ENCODE data around the gene NALCN. TPM values are rescaled to one million over a fixed set of nuclear protein-coding genes. Genes with fewer than 3 reads are reported as not detected.
A peak's percentile ranks its signal among the peaks of the same experiment; 100 is the strongest.

Gene NALCN
- total RNA-seq, 1 donor from 2014 or later: 1.1 TPM

DNA sequence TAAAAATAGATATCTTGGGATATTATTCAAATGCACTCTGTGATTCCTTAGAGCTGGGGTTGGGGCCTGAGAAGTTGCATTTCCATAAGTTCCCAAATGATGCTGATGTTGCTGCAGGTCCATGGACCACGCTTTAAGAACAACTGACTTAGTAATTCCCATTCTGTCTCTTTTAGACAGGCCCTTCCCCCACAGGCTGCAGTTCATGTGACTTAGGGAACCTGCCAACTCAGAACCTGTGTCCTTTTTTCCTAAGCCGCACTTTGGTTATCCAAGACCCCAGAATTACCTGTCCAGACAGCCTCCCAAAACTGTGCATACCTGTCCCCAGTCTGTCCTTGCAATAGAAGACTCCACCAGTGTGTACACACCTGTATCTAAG is 34.4 kb upstream of the NALCN start:
- Histone ChIP-seq H3K4me2 (ENCODE audit: low read length) (peak overlapping the region; percentile 70), H2AFZ (ENCODE audit: low read depth, low read length) (no peak overlapping the region), H3K4me3 (ENCODE audit: insufficient read depth, low read depth, low read length) (no peak overlapping the region), H3K27me3 (ENCODE audit: insufficient read depth, low read length) (no peaks in the 10 kb centered on the region), H3K4me1 (ENCODE audit: insufficient read depth, low read length) (peaks cover 46% of the 10 kb centered on the region), H3K9me3 (ENCODE audit: insufficient read depth, low read depth, low read length) (no peaks in the 10 kb centered on the region), H3K79me2 (ENCODE audit: insufficient read depth, low read length) (no peaks in the 10 kb centered on the region), H3K27ac (ENCODE audit: low read depth, low read length) (peak overlapping the region; percentile 81), H3K36me3 (ENCODE audit: insufficient read depth, low read length) (no peaks in the 10 kb centered on the region), H4K20me1 (ENCODE audit: insufficient read depth, low read length) (no peaks in the 10 kb centered on the region), H3K9ac (ENCODE audit: low read length) (peak overlapping the region; percentile 41)
- Mint-ChIP-seq H3K4me1 (ENCODE audit: low read depth, unreplicated experiment) (peaks cover 36% of the 10 kb centered on the region), H3K36me3 (ENCODE audit: low read depth, unreplicated experiment) (no peaks in the 10 kb centered on the region), H3K27ac (ENCODE audit: unreplicated experiment) (peak overlapping the region; percentile 59), H3K4me3 (ENCODE audit: unreplicated experiment) (no peak overlapping the region), H3K27me3 (ENCODE audit: low read depth, unreplicated experiment) (no peaks in the 10 kb centered on the region), H3K9me3 (ENCODE audit: unreplicated experiment) (no peaks in the 10 kb centered on the region)
- FAIRE-seq: no peak
- DNase-seq (ENCODE audit: low read depth): no peak
- TF ChIP-seq EZH2 (IDR thresholded peaks at IDR 0.05; ENCODE audit: insufficient read depth, low read length): no peak
- TF ChIP-seq, protein P1, sequence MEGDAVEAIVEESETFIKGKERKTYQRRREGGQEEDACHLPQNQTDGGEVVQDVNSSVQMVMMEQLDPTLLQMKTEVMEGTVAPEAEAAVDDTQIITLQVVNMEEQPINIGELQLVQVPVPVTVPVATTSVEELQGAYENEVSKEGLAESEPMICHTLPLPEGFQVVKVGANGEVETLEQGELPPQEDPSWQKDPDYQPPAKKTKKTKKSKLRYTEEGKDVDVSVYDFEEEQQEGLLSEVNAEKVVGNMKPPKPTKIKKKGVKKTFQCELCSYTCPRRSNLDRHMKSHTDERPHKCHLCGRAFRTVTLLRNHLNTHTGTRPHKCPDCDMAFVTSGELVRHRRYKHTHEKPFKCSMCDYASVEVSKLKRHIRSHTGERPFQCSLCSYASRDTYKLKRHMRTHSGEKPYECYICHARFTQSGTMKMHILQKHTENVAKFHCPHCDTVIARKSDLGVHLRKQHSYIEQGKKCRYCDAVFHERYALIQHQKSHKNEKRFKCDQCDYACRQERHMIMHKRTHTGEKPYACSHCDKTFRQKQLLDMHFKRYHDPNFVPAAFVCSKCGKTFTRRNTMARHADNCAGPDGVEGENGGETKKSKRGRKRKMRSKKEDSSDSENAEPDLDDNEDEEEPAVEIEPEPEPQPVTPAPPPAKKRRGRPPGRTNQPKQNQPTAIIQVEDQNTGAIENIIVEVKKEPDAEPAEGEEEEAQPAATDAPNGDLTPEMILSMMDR (IDR thresholded peaks at IDR 0.05; ENCODE audit: insufficient read depth, low read depth, low read length): no peak

GRCh38 chr13:101449790-101450748 is 33.8 kb upstream of the NALCN start:
- Mint-ChIP-seq H3K36me3 (ENCODE audit: low read depth, unreplicated experiment) (no peaks in the 10 kb centered on the region), H3K27ac (ENCODE audit: unreplicated experiment) (peak overlapping the region; percentile 62), H3K9me3 (ENCODE audit: unreplicated experiment) (no peaks in the 10 kb centered on the region), H3K27me3 (ENCODE audit: low read depth, unreplicated experiment) (no peaks in the 10 kb centered on the region), H3K4me3 (ENCODE audit: unreplicated experiment) (no peak overlapping the region), H3K4me1 (ENCODE audit: low read depth, unreplicated experiment) (peaks cover 32% of the 10 kb centered on the region)
- peak; percentile 82 for FAIRE-seq
- Histone ChIP-seq H3K9me3 (ENCODE audit: insufficient read depth, low read depth, low read length) (no peaks in the 10 kb centered on the region), H2AFZ (ENCODE audit: low read depth, low read length) (no peak overlapping the region), H3K27me3 (ENCODE audit: insufficient read depth, low read length) (no peaks in the 10 kb centered on the region), H3K4me3 (ENCODE audit: insufficient read depth, low read depth, low read length) (no peak overlapping the region), H3K4me2 (ENCODE audit: low read length) (peak overlapping the region; percentile 70), H3K79me2 (ENCODE audit: insufficient read depth, low read length) (no peaks in the 10 kb centered on the region), H3K27ac (ENCODE audit: low read depth, low read length) (peak overlapping the region; percentile 81), H4K20me1 (ENCODE audit: insufficient read depth, low read length) (no peaks in the 10 kb centered on the region), H3K9ac (ENCODE audit: low read length) (peak overlapping the region; percentile 20), H3K4me1 (ENCODE audit: insufficient read depth, low read length) (peaks cover 41% of the 10 kb centered on the region), H3K36me3 (ENCODE audit: insufficient read depth, low read length) (no peaks in the 10 kb centered on the region)
- DNase-seq (ENCODE audit: low read depth): peak; percentile 95
- no peak for TF ChIP-seq EZH2 (IDR thresholded peaks at IDR 0.05; ENCODE audit: insufficient read depth, low read length)
- TF ChIP-seq, protein P1 (IDR thresholded peaks at IDR 0.05; ENCODE audit: insufficient read depth, low read depth, low read length): no peak

- Histone ChIP-seq H2AFZ (ENCODE audit: low read depth, low read length) (no peak overlapping the region), H3K4me1 (ENCODE audit: insufficient read depth, low read length) (peaks cover 21% of the 10 kb centered on the region), H3K4me3 (ENCODE audit: insufficient read depth, low read depth, low read length) (no peak overlapping the region), H3K9me3 (ENCODE audit: insufficient read depth, low read depth, low read length) (no peaks in the 10 kb centered on the region), H3K4me2 (ENCODE audit: low read length) (no peak overlapping the region), H3K27me3 (ENCODE audit: insufficient read depth, low read length) (no peaks in the 10 kb centered on the region), H3K27ac (ENCODE audit: low read depth, low read length) (no peak overlapping the region), H3K36me3 (ENCODE audit: insufficient read depth, low read length) (no peaks in the 10 kb centered on the region), H4K20me1 (ENCODE audit: insufficient read depth, low read length) (no peaks in the 10 kb centered on the region), H3K79me2 (ENCODE audit: insufficient read depth, low read length) (no peaks in the 10 kb centered on the region), H3K9ac (ENCODE audit: low read length) (no peak overlapping the region)
- Mint-ChIP-seq H3K9me3 (ENCODE audit: unreplicated experiment) (no peaks in the 10 kb centered on the region), H3K27me3 (ENCODE audit: low read depth, unreplicated experiment) (no peaks in the 10 kb centered on the region), H3K4me3 (ENCODE audit: unreplicated experiment) (no peak overlapping the region), H3K4me1 (ENCODE audit: low read depth, unreplicated experiment) (peaks cover 18% of the 10 kb centered on the region), H3K27ac (ENCODE audit: unreplicated experiment) (no peak overlapping the region), H3K36me3 (ENCODE audit: low read depth, unreplicated experiment) (no peaks in the 10 kb centered on the region)
- FAIRE-seq (no peak), DNase-seq (ENCODE audit: low read depth) (peak; percentile 26)
- TF ChIP-seq, protein P1 (IDR thresholded peaks at IDR 0.05; ENCODE audit: insufficient read depth, low read depth, low read length): no peak
- no peak for TF ChIP-seq EZH2 (IDR thresholded peaks at IDR 0.05; ENCODE audit: insufficient read depth, low read length)
Observed at GRCh38 chr13:101447852-101448251, 31.5 kb upstream of the NALCN start.

All from astrocyte (in vitro differentiated cells and primary cell).